ENCODE data around the gene EFNB3. TPM values are rescaled to one million over a fixed set of nuclear protein-coding genes. Genes with fewer than 3 reads are reported as not detected.

The EFNB3 gene
- total RNA-seq (2021; fragmentation: NEBNext Ultra II Directional; extraction: Animal tissue kit (Norgen Biotek cat#: 25700)) (15.0 and 16.0 TPM in 2 replicates), polyA plus RNA-seq (2011; rRNA removed) (27.1 and 27.3 TPM in 2 replicates), polyA minus RNA-seq (2011; rRNA and poly(A)+ RNA removed) (14.9 and 18.5 TPM in 2 replicates)
- polyA plus RNA-seq (2011; cell fraction: cytosol; rRNA removed), result 19.9 TPM
- polyA plus RNA-seq (2011; cell fraction: nucleus; rRNA removed), result 40.5 TPM
- 15.2 to 17.2 TPM (median 16.3 TPM) in 4 replicates for polyA plus RNA-seq (2012, experiment 1 of 2)
- polyA plus RNA-seq (2012, experiment 2 of 2), result 20.2 TPM
- polyA plus RNA-seq (2013, experiment 1 of 2), result 18.0 TPM
- 18.9 TPM for polyA plus RNA-seq (2013, experiment 2 of 2)
- 8.7 TPM for polyA minus RNA-seq (2011; cell fraction: cytosol; rRNA and poly(A)+ RNA removed)
- polyA minus RNA-seq (2011; cell fraction: nucleus; rRNA and poly(A)+ RNA removed), result 9.7 TPM
- long read RNA-seq, experiment 1, partial matches to known transcripts, result 27 of 30 reads
- long read RNA-seq, experiment 1, other reads (novel, unspliced or antisense), result 0 of 30 reads
- long read RNA-seq, experiment 2, partial matches to known transcripts, result 4 of 4 reads
- long read RNA-seq, experiment 2, other reads (novel, unspliced or antisense), result 0 of 4 reads

GRCh38 chr17:7704601-7705268 is at the start of gene EFNB3:
TSS of gene EFNB3 (plus strand) at chr17:7705202. CDS start at chr17:7705599, 397 bp downstream.
- peaks cover 2 to 7% of the 10 kb centered on the region in 2 experiments for H4K20me1 ChIP-seq (replicated peaks in 1 of 2; ENCODE audit: control insufficient read depth in 1 of 2, insufficient read depth in 2 of 2, low read length in 2 of 2)
- ChIA-PET CTCF (ENCODE audit: partially characterized antibody) (interaction anchor here (0.9 to 9.2 kb wide), 9 partner anchors 12 to 138 kb away, joined by 3 to 85 read pairs (median 5); partner anchors contain the start of genes DNAH2, SAT2, TP53 and WRAP53), POLR2A (ENCODE audit: partially characterized antibody) (interaction anchor here (0.6 to 11.4 kb wide), 14 partner anchors 9 to 227 kb away, joined by 3 to 186 read pairs (median 4); partner anchors contain the start of genes CNTROB, DNAH2, SAT2 and SOX15)
- H4K91ac ChIP-seq (replicated peaks; ENCODE audit: insufficient read length, low read length), result no peak within 1 kb of the TSS
- H3K9ac ChIP-seq (replicated peaks in 1 of 4; ENCODE audit: extremely low read depth in 1 of 4, low read depth in 3 of 4, low read length in 3 of 4), result peak within 1 kb of the TSS in 3 of 4 experiments; percentile 41 to 58 (median 42); a peak in 5 of 7 replicates
- no peak within 1 kb of the TSS for H3K56ac ChIP-seq (replicated peaks; ENCODE audit: insufficient read length, low read depth, low read length)
- H3K36me3 ChIP-seq (ENCODE audit: control insufficient read depth in 2 of 4, insufficient read depth in 4 of 4, low read length in 3 of 4), result peaks cover 0 to 5% (median 2%) of the 10 kb centered on the region in 4 experiments; a peak in 3 of 8 replicates
- no peak within 1 kb of the TSS for H3K23ac ChIP-seq (ENCODE audit: insufficient read length)
- no peak within 1 kb of the TSS; the same call in 1 of the 2 replicates for H3K27ac ChIP-seq (ENCODE audit: low read depth, low read length)
- no peak within 1 kb of the TSS for H2BK120ac ChIP-seq (replicated peaks; ENCODE audit: low read depth, low read length)
- no peak within 1 kb of the TSS for H3K4ac ChIP-seq (replicated peaks; ENCODE audit: insufficient read length, low read depth, low read length)
- no peak within 1 kb of the TSS; the same call in 1 of the 2 replicates for H3K18ac ChIP-seq (ENCODE audit: extremely low read depth, low read length)
- H3K14ac ChIP-seq (ENCODE audit: insufficient read length), result no peak within 1 kb of the TSS
- peak within 1 kb of the TSS; percentile 82 to 90 for H3K4me2 ChIP-seq (ENCODE audit: insufficient read depth in 1 of 2, low read depth in 2 of 2, low read length in 2 of 2)
- FAIRE-seq, result no peak
- no peaks in the 10 kb centered on the region for H3K79me2 ChIP-seq (ENCODE audit: control insufficient read depth in 1 of 2, insufficient read depth in 2 of 2, low read length in 2 of 2)
- WGBS, 2 experiments (ENCODE audit: extremely low coverage in 1 of 2, insufficient coverage in 1 of 2, insufficient read length in 1 of 2, insufficient replicate concordance in 2 of 2, low coverage in 1 of 2, low lambda C conversion rate in 2 of 2, missing lambda C conversion rate in 1 of 2), result 3% methylated on average over 14 of the region's 45 CpGs; no CpG with 5 or more reads in 1 of the 2 experiments
- peak within 1 kb of the TSS; percentile 56 to 86 (median 66) for H3K4me3 ChIP-seq (ENCODE audit: extremely low read depth in 1 of 4, insufficient read depth in 2 of 4, low read depth in 3 of 4, low read length in 4 of 4)
- peak within 1 kb of the TSS; percentile 29 for H4K5ac ChIP-seq (ENCODE audit: insufficient read length, low read depth, low read length)
- peaks cover 19% of the 10 kb centered on the region; the same call in 1 of the 2 replicates for H3K23me2 ChIP-seq (ENCODE audit: low read depth, low read length)
- H3K9me3 ChIP-seq (ENCODE audit: insufficient read depth in 2 of 2, low read depth in 1 of 2, low read length in 1 of 2), result no peaks in the 10 kb centered on the region
- H2BK20ac ChIP-seq (ENCODE audit: low read length), result no peak within 1 kb of the TSS
- H2BK15ac ChIP-seq (ENCODE audit: low read length), result no peak within 1 kb of the TSS
- H3K79me1 ChIP-seq (ENCODE audit: low read depth, low read length), result no peaks in the 10 kb centered on the region; the same call in 1 of the 2 replicates
- peaks cover 2 to 19% (median 16%) of the 10 kb centered on the region in 4 experiments for H3K4me1 ChIP-seq (replicated peaks in 1 of 4; ENCODE audit: control insufficient read depth in 3 of 4, insufficient read depth in 4 of 4, low read length in 3 of 4)
- DNase-seq (ENCODE audit: low read depth in 1 of 2, low spot score in 2 of 2), result peak in 1 of 2 experiments; percentile 86
- peaks cover 0 to 3% (median 1%) of the 10 kb centered on the region in 4 experiments; a peak in 2 of 7 replicates for H3K27me3 ChIP-seq (replicated peaks in 1 of 4; ENCODE audit: control insufficient read depth in 3 of 4, extremely low read depth in 1 of 4, insufficient read depth in 3 of 4, low read length in 3 of 4)
- H4K8ac ChIP-seq (ENCODE audit: extremely low read depth, insufficient read depth, low read length), result peak within 1 kb of the TSS; percentile 66
- H2AK5ac ChIP-seq (ENCODE audit: low read depth, low read length), result no peak within 1 kb of the TSS; the same call in 1 of the 2 replicates
- no peak within 1 kb of the TSS for H2AFZ ChIP-seq (ENCODE audit: low read length)
- peak within 1 kb of the TSS; percentile 16 for H2BK5ac ChIP-seq (ENCODE audit: low read depth, low read length)
- 0 out of 2 replicates have a peak within 1 kb of the TSS, but pooled peaks have one; percentile 60 for H2BK12ac ChIP-seq (ENCODE audit: low read depth, low read length)
- TF ChIP-seq SUZ12 (IDR thresholded peaks at IDR 0.05; ENCODE audit: low read length) (no peak), ATF3 (IDR thresholded peaks at IDR 0.05; ENCODE audit: insufficient read depth, low read depth, low read length) (no peak), HDAC2 (IDR thresholded peaks at IDR 0.05; ENCODE audit: borderline replicate concordance in 1 of 2, low read depth in 2 of 2, low read length in 2 of 2) (peak in 1 of 2 experiments; percentile 96; a peak in 2 of 4 replicates), E2F6 (IDR thresholded peaks at IDR 0.05) (0 out of 2 replicates have a peak, but pooled peaks have one; percentile 27), SIN3A (conservative IDR thresholded peaks at IDR 0.05 in 1 of 2, IDR thresholded peaks at IDR 0.05 in 1 of 2; ENCODE audit: low read depth in 1 of 2, low read length in 2 of 2) (peak; percentile 58 to 82; a peak in 2 of 4 replicates)

Data from H1 (cell line).